SIG-M5 treated with dmso at 0.1 percent for 504 hours (cell line): ENCODE results near the gene P4HA3.
A peak's percentile ranks its signal among the peaks of the same experiment; 100 is the strongest.

Source experiments
- DNase-seq: peaks from one replicate; lab custom pipeline; 2025; ENCODE audit not compliant: unreplicated experiment; lab: John Stamatoyannopoulos, UW

P4HA3 gene

DNA sequence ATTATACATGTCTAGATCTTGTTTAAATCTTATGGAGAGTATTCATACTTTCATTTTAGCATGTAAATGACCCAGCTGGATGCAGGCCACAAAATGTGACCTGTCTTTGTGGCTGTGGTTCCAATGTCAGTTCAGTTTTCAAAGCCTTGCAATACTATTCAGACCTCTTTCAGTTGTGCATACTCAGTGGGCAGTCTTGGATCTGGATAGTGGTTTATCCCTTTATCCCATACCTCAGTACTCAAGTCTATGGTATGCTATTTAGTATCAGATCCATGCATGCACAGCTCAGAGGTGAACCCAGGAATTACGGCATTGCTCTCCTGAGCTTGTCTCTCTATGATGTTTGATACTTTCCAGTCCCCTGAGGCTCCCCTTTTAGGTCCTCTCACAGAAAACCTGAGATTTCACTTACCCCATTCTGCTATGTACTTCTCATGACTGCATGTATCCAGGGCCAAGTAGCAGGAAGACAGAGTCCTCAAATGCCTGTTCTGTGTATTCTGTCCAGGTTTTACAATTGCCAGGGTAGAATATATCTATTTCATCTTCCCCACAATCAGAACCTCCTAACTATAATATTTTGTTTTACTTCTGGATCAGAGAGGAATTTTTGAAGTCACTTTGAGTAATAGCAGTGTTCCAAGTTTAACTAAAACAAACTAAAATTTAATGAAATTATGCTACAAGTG is 6.9 kb upstream of the P4HA3 start:
- no peak for DNase-seq

DNA sequence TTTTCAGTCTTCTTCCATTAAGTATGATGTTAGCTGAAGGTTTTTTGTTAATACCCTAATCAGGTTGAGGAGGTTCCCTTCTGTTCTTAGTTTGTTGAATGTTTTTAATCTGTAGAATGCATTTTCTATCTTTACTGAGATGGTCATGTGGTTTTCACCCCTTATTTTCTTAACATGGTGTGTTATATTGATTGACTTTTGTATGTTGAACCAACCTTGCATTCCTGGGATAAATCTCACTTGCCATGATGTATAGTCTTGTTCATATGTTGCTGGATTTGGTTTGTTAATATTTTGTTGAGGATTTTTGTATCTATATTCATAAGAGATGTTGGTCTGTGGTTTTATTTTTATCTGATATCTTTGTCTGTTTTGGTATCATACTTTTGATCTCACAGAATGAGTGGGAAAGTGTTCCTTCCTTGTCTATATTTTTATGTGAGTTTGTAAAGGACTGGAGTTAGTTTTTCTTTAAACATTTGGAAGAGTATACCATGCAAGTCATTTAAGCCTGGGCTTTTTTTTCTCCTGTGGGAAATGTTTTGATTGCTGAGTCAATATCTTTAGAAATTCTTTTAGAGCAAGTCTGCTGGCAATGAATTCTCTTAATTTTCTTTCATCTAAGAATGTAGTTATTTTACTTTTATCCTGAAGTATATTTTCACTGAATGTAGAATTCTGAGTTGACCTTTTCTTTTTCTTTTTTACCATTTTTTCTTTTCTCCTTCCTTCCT is 5.5 kb upstream of the P4HA3 start:
- DNase-seq: no peak

DNA sequence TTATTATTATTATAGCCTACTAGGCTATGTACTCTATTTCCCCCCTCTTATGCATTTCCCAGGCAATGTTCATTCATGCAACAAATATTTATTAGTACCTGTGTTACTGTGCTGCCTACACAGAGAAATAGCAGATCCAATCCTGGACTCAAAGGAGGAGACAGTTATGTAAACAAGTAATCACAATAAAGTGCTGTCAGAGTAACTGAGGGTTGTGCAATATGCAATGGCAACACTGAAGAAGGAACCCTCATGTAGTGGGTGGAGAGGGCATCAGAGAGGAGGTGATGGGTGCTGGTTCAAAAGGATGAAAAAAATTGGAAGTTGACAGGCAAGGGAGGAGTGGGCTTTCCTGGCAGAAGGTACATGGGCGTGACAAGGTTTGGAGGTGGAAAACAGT is 886 bp upstream of the P4HA3 start:
- DNase-seq: no peak

DNA sequence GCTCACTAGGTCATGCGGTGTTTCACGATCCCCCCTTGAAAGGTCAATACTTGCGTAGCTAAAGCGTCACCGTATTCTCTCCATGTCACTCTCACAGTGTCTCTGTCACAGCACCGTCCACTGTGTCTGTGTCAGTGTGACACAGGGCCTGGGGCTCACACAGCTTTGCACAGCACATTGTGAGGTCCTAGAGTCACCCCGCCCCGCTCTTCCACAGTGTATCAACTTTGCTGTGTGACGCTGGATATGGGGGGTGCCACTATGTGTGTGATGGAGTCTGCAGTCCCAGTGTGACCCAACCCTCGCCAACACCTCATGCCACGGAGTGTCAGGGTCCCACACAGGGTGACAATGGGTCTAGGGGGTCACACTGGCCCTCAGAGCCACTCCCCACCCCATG is 583 bp downstream of the P4HA3 start:
- no peak for DNase-seq

DNA sequence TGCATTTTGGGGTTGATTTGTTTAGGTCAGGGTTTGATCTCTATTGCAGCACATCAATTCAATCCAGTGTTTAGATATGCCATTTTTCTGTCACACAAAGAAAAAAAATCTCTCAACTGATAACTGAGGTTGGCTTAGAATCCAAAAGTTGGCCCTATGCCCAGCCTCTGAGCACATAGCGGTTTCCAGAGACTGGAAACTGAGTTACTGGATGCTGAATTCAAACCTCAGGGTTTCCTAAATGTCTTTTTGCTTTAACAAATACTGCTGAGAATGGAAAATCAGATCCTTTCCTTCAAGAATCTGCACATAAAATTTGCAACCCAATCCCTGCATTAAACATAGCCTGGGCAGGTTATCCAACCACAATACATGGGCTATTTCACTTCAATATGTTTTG is 4.0 kb downstream of the P4HA3 start:
- DNase-seq: no peak

DNA sequence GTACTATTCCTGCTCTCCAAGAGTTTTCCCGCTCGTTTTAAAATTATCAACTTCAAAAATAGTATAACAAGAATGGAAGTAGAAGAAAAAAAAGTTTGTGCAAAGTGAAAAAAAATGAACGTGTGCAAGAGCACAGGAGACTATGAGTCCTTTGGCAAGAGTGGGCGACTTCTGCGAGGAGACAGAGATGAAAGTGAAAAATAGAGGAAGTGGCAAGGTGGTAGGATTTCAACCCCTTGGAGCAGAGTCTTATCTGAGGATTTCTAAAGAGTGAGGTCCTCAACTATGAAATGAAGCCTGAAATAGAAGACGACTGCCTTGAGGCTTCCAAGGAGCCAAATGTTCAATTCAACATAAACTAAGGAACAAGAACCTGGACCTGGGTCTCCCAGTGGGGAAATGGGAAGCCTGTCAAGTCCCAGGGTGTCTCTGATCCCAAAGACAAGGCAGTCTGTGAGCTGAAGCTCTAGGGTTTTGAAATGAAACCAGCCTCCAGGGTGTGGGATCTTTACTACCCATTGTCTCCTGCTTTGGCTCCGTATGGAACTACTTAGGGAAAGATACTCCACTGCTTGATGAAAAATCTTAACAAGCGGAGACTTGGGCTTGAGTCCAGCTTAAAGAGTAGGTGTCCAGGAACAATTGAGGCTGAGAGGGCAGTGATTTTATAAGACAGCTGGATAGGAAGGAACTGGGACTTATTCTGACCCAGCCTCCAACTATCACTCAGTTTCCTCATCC is 4.8 kb downstream of the P4HA3 start:
- peak; percentile 52 for DNase-seq

DNA sequence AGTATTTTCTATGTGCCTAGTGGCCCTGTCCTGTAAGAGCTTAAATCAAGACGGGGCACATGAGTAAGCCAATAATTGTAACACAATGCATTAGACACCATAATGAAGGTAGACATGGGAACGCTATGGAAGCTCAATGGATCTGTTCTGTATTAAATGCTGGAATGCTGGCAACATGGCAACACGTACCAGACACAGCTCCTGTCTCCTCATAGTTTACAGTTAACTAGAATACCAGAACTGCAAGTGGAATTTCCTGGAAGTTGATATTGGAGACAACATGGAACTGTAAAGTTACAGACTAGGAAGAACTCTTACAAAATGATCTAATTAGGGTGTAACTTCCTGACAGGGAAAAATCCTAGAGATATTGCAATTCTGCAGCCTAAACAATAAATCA is 12.4 kb downstream of the P4HA3 start:
- DNase-seq: no peak

DNA sequence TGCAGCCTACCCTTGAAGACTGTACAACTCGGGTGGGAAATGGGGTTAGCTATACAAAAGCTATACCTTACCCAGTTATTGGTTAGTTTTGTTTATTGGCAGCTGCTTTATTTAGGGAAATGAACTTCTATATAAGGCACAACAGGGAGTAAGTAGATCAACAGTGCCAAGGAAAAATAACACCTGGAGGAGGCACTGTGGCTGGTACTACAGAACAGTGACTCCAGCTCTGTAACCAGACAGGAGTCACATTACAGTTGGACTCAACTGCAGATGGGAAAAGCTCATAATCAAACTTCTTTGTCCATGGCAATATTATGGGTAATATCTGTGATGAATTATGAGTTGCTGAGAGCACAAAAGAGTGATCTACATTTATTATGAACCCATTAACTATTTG is 14.0 kb downstream of the P4HA3 start:
- DNase-seq: no peak

DNA sequence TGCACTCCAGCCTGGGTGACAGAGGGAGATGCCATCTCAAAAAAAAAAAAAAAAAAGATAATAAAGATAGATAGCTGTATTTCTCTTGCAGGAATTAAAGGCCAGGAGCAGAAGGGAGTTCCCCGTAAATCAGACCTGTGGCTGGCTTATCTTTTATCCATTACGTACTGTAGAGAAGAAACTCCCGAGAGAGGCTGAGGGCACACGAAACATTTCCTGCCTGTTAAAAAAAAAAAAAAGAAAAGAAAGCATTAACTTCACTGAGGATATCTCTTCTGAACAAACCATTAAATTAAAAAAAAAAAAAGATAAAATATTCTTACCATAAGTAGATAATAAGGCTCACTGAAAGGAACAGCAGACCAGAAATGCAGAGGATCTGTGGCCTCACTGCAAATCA is 22.5 kb downstream of the P4HA3 start:
- DNase-seq: no peak

DNA sequence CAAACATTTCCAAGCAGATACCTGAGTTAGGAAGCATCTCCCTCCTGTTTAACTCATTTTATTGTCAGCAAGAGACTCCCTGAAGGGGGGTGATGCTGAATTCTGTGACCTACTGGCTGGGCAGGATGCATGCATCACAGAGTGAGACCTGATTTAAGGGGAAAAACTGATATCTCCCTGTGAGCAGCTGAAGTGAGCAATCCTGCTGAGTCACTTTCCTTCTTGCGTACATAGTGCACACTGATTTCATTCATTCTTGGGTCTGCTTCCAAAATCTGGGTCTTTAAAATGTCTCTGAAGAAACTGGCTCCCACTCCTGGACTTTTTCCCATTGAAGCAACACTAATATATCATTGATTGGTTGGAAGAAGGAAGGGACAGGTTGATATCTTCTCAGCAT is 23.3 kb downstream of the P4HA3 start:
- DNase-seq: no peak

DNA sequence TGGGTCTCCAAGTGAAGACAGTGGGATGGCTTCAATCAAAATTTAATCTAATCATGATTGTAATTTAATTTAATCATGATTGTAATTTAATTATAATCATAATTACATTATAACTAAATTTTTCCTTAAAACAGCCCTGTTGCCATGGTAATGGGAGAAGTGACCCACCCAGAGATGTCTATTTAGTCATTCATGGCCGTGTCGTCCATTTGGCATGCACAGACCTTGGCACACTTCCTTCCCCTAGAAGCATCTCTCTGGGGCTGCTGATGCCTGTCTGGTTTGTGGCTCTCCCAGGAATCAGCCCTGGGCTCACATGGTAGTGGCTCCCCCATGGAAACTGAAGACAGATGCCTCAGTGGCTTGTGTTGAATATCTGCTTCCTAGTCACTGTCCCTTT is 27.0 kb downstream of the P4HA3 start:
- no peak for DNase-seq

DNA sequence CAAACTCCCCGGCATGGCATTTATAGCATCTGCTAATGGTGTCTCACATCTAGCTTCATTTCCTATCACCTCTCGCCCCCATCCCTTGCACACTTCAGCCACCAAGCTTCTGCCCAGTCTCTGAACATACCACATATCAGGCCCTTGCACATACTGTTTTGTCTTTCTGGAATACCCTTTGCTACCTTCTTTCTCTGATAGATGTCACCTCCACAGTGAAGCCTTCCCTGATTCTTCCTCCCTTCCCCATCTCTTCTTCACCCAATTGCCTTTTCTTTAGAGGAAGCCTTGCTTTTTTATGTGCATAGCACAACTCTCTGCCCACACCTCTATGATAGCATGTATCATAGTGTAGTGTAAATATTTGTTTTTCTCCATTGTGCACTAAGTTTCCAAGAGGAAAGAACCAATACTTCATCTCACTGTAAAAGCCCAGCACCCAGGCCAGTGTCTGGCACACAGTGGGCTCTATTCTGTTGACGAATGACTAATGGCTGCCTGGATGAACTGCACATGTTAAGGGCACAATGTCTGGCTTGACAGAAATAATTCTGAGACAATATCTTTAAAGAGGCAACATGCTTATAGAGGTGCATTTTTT is 27.8 kb downstream of the P4HA3 start:
- no peak for DNase-seq

DNA sequence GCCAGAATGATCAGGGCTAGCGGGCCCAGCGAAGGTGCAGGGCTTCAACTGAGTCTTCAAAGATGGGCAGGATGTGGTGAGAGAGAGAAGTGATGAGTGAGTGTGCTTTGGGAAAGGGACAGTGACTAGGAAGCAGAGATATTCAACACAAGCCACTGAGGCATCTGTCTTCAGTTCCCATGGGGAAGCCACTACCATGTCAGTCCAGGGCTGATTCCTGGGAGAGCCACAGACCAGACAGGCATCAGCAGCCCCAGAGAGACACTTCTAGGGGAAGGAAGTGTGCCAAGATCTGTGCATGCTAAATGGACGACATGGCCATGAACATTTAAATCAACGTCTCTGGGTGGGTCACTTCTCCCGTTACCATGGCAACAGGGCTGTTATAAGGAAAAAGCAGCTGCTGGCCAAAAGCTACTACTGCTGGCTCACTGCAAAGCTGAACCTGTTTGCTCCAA is 28.5 kb downstream of the P4HA3 start:
- DNase-seq: no peak

DNA sequence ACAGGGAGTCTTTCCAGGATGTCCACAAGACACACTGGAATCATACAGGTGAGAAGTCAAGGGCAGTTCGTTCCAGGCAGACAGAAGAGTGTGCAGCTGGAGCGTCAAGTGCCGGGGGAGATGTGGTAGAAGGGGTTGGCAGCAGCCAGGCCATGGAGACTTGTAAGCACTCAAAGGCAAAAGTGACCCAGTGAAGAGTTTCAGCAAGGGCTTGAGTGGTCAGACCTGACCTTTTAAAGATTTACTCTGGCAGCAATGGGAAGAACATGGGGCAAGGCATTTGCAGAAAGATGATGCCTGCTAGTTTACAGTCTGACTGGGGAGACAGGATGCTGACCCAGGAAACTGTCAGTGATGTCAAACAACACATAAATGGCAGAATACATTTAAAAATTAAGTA is 29.0 kb downstream of the P4HA3 start:
- no peak for DNase-seq

DNA sequence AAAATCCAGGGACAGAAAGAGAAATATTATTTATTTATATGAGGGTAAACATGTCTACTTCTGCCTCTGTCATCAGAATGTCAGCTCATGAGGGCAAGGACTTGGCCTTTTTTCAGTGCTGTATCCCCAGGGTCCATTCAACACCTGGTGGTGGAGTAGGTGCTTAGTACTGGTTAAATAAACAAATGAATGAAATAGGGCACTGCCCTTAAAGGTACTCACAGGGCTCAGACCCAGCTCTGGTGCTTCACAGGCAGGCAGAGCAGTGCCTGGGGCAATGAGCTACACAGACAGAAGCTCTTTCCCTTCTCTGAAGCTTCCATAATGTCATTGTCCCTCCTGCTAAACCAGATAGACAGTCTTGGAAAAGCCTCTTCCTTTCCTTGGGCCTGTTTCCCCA is 30.9 kb downstream of the P4HA3 start:
- no peak for DNase-seq

DNA sequence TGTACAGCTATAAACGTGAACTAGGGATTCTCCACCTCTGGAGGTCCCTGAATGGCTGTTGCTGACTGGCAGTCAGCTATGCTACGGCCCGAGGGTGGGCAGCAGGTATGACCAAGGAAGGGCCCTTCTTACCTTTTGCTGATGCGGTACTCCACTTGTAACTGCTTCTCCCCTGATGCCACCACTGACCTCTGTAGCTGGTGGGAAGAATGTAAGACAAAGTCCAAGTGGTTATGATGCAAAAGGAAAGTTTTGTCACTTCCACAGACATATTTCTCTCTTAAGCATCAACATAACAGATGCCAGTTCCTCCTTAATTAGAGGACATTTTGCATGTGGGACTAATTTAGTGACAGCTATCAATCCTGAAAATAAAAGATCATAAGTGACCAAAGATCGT is 32.2 kb downstream of the P4HA3 start:
- no peak for DNase-seq

DNA sequence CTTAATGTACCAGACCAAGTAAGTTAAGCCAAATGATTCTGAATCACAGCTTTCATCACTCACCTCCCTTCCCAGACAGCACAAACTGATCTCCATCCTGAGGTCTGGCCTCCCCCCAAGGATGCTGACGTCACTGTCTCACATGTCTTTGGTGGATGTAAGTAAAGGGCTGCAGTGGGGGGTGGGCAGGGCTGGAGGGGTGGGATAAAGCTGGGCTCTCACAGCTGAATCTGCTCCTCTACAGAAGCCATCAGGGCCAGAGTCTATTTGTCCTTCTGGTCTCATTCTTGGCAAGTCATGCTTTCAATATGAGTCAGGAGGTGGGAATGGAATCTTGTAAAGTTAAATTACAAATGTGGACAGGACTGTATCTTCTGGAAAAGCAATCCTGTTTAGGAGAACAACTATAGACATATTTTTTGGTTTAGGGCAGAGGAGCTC is 32.7 kb downstream of the P4HA3 start:
- DNase-seq: no peak

DNA sequence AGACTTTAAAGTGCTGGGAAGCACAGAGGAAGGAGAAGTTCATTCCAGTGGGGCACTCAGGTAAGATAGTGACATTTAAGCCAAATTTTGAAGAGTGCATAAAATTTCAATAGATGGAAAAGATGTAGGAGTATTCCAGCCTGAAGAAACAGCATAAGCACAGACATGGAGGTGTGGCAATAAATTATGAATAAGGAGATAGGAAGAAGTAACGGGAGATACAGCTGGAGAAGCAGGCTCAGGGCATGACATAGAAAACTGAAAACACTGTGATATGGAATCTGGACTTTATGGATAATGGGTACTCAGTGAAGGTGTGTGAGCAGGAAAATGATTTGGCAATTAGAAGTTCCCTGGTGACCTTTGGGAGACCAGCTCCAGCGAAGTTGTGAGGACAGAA is 33.3 kb downstream of the P4HA3 start:
- DNase-seq: no peak

DNA sequence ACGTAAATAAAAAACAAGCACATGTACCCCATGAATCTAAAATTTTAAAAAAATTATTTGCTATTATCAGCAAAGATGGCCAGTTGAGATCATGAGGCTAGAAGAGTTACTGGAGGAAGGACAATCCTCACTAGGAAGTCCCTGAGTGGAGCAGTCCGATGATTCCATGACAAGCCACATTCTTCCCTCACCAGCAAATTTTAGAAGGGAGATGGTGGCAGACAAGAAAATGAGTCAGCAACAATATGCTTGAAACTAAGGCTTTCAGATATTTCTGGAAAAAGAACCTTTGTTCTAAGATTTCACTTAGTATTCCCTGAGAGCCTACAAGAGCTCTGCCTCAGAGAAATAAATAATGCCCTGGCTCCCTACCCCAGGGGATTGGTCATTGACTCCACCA is 34.9 kb downstream of the P4HA3 start:
- no peak for DNase-seq

DNA sequence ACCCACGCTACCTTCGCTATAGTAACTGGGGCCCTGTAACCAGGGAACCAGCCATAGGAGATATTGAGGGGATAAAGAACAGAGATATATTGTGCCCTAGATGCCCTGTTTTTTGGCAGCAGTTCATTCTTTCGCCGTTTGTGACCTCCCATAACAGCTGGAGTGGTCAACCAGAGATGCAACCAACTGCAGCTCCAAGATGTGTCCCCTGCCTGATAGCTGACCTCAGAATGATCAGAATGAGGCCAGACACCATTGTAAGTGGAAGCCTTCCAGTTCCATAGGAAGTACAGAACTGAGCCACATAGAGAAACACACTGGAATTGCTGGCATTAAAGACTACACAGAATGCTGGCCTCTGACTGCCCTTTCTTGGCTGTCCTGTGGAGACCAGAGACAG is 39.2 kb downstream of the P4HA3 start:
- DNase-seq: no peak

DNA sequence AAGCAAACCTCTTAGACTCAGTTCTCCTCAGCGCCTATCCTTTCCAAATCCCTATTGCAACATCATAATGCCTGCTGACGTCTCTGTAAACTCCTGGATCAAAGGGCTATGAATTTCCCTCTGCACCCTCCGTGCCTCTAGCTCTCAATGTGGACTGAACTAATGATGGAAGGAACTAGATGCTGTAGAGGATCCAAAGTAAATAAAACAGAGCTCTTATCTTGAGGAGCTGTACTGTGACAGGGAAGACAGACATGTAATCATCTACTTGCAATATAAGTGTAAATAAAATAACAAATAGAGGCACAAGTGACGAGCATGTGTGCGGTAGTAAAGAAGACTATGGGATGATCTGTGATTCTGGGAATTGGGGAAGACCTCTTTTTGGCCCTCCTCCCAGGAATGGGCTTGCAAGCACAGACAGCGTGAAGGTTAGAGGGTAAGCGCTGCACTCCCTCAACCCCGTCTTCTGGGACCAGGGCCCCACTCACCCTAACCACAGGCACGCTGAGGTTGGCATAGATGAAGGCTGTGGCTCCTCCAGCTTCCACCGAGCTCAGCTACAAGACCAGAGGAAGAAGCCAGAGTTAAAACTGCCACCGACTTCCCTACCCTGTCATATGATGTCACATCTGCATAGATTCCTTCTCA is 42.2 kb downstream of the P4HA3 start:
- no peak for DNase-seq
